HL-60 (cell line): ENCODE results near the gene SH3PXD2A.

ENCODE experiments used
- DNase-seq, 2 experiments: peaks; one replicate each; pipeline ENCODE4 v3.0.0-alpha.2; 2010 to 2020; ENCODE audit warnings: low read depth in 1 of 2, low spot score in 1 of 2
- H3K27ac ChIP-seq: fragments of 250-450 bp; sonication (Bioruptor Pico); replicated peaks from 2 replicates; pipeline ENCODE4 v1.5.1; 2020; ENCODE audit warnings: mild to moderate bottlenecking, moderate library complexity
- H3K27me3 ChIP-seq: fragments of 250-450 bp; sonication (Bioruptor Pico); 2 replicates; pipeline ENCODE4 v1.5.1; 2021; ENCODE audit warnings: mild to moderate bottlenecking, moderate library complexity; ENCODE audit not compliant: insufficient read depth, poor library complexity, severe bottlenecking
- H3K4me3 ChIP-seq: replicated peaks from 2 replicates; pipeline ENCODE4 v1.5.1; 2011; ENCODE audit warnings: mild to moderate bottlenecking, control low read depth, low read length; ENCODE audit not compliant: insufficient read depth
- GABPA ChIP-seq: IDR thresholded peaks from 2 replicates; pipeline ENCODE4 v1.6.1; 2012; ENCODE audit warnings: low read depth
- POLR2AphosphoS5 ChIP-seq: IDR thresholded peaks from 2 replicates; pipeline ENCODE4 v1.6.1; 2012; ENCODE audit warnings: low read depth
- SPI1 ChIP-seq: IDR thresholded peaks from 2 replicates; pipeline ENCODE4 v1.6.1; 2012; ENCODE audit warnings: low read depth, mild to moderate bottlenecking, borderline replicate concordance
- TF ChIP-seq, protein P1 (sequence below): IDR thresholded peaks from 2 replicates; pipeline ENCODE4 v1.6.1; 2012; ENCODE audit warnings: low read depth; ENCODE audit not compliant: insufficient replicate concordance
- TF ChIP-seq, protein P2 (sequence below): IDR thresholded peaks from one replicate; pipeline ENCODE4 v1.5.1; 2011; ENCODE audit warnings: low read length, control low read depth, inconsistent platforms; ENCODE audit not compliant: insufficient read depth

Gene SH3PXD2A

DNA sequence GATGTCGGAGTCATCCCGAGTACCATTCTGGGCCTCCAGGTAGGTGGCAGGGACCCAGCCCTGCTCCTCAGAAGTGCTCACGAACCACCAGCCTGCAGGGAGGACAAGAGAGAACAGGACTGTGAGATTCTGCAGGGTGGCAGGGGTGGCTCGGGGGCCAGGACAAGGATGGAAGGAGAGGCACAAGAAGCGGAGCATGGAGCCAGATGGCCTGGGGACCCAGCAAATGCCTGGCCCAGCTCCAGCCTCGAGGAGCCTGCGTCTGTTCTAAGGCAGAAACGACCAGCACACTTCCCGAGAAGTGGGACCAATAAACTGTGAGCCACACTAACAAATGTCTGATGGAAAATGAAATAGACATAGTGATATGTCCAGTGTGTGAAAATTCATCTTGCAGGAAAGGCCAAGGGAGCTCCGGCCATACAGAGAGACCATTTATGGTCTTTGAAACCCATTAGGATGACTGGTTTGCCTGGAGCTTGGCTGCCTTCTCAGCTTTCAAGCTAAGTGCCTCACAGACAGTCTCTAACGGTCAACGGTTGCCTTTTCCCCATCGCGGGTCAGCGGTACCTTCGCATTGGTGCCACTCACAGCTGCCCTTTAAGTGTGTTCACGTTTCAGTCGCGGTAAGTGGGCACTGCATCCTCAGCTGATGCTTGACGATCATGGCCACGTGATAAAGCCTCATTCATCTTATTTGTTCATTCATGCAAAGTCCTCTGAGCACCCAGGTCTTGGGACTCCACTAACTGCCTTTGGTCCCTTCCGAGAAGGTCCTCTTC, 228.1 kb downstream of the SH3PXD2A start:
- DNase-seq: no peak
- Histone ChIP-seq H3K4me3 (no peak overlapping the region), H3K27ac (no peak overlapping the region)

DNA sequence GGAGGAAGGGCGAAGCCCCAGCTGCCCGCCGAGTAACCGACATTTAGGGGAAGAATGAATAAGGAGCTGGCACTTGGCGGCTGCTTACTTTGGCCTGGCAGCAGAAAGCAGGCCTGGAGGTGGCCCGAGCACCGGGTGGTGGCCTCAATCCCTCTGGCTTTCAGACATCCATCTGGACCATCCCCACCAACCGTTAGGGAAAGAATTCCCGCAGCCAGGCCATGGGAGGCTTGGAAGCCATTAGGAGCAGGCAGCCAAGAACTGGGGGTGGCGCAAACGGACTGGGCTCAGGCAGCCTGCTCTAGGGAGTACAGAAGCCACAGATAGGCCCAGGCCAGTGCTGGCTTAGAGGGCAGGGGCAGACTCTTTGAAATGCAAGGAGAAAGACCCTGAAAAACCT, 229.2 kb downstream of the SH3PXD2A start:
- Histone ChIP-seq H3K27ac (no peak overlapping the region), H3K27me3 (no peaks in the 10 kb centered on the region), H3K4me3 (no peak overlapping the region)
- no peak for DNase-seq
- TF ChIP-seq POLR2AphosphoS5 (no peak), GABPA (no peak), SPI1 (no peak)
- TF ChIP-seq, protein P1, sequence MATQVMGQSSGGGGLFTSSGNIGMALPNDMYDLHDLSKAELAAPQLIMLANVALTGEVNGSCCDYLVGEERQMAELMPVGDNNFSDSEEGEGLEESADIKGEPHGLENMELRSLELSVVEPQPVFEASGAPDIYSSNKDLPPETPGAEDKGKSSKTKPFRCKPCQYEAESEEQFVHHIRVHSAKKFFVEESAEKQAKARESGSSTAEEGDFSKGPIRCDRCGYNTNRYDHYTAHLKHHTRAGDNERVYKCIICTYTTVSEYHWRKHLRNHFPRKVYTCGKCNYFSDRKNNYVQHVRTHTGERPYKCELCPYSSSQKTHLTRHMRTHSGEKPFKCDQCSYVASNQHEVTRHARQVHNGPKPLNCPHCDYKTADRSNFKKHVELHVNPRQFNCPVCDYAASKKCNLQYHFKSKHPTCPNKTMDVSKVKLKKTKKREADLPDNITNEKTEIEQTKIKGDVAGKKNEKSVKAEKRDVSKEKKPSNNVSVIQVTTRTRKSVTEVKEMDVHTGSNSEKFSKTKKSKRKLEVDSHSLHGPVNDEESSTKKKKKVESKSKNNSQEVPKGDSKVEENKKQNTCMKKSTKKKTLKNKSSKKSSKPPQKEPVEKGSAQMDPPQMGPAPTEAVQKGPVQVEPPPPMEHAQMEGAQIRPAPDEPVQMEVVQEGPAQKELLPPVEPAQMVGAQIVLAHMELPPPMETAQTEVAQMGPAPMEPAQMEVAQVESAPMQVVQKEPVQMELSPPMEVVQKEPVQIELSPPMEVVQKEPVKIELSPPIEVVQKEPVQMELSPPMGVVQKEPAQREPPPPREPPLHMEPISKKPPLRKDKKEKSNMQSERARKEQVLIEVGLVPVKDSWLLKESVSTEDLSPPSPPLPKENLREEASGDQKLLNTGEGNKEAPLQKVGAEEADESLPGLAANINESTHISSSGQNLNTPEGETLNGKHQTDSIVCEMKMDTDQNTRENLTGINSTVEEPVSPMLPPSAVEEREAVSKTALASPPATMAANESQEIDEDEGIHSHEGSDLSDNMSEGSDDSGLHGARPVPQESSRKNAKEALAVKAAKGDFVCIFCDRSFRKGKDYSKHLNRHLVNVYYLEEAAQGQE: no peak
- TF ChIP-seq, protein P2, sequence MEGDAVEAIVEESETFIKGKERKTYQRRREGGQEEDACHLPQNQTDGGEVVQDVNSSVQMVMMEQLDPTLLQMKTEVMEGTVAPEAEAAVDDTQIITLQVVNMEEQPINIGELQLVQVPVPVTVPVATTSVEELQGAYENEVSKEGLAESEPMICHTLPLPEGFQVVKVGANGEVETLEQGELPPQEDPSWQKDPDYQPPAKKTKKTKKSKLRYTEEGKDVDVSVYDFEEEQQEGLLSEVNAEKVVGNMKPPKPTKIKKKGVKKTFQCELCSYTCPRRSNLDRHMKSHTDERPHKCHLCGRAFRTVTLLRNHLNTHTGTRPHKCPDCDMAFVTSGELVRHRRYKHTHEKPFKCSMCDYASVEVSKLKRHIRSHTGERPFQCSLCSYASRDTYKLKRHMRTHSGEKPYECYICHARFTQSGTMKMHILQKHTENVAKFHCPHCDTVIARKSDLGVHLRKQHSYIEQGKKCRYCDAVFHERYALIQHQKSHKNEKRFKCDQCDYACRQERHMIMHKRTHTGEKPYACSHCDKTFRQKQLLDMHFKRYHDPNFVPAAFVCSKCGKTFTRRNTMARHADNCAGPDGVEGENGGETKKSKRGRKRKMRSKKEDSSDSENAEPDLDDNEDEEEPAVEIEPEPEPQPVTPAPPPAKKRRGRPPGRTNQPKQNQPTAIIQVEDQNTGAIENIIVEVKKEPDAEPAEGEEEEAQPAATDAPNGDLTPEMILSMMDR: no peak

More for the DNA sequence above, 228.1 kb downstream of the SH3PXD2A start:
- TF ChIP-seq, protein P2: no peak
- TF ChIP-seq, protein P1: no peak
- no peak for TF ChIP-seq POLR2AphosphoS5
- H3K27me3 ChIP-seq: no peaks in the 10 kb centered on the region

DNA sequence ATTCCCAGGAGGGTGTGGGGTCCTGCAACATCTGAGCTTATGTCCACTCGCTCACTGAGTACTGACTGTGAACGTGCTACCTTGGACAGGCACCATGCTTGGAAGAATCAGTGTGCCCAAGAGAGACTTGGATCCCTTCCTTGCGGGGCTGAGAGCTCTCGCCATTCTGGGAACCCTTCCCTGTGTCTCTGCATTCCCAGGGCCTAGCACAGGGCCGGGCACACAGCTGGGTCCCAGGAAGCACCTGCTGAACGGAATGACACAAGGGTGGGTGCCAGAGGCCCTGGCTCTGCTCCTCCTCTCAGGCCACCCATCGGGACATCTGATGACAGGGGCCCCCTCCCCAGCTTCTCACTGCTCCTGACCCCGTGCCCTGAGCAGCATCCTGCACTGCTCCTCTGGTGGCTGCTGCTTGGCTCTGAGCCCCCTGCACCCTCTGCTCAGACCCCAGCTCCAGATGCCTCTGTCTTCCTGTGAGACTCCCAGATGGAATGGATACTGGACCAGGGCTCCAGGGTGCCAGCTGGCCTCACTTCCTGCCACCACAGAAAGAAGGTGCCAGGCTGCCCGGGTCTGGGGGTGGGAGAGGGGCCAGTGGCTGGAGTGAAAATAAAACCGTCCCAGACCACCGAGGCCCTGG, 232.3 kb downstream of the SH3PXD2A start:
- Histone ChIP-seq H3K27me3 (no peaks in the 10 kb centered on the region), H3K4me3 (no peak overlapping the region), H3K27ac (no peak overlapping the region)
- TF ChIP-seq GABPA: no peak
- TF ChIP-seq, protein P1: no peak
- TF ChIP-seq, protein P2: no peak
- TF ChIP-seq SPI1: no peak
- no peak for TF ChIP-seq POLR2AphosphoS5
- no peak for DNase-seq
